Fibroblast of skin of scalp (primary cell): ENCODE measurements around the gene CAPN12.
"Not testable (repeated sequence)": the region's sequence is repeated elsewhere in the genome, so short reads cannot be mapped to it uniquely, and the experiment has no call there.

Experiments used
- DNase-seq: peaks from one replicate; pipeline ENCODE4 v3.0.0-alpha.2; 2013

The CAPN12 gene

GRCh38 chr19:38770228-38770948 lies 26.1 kb upstream of the CAPN12 start:
- DNase-seq = not testable (repeated sequence)

DNA sequence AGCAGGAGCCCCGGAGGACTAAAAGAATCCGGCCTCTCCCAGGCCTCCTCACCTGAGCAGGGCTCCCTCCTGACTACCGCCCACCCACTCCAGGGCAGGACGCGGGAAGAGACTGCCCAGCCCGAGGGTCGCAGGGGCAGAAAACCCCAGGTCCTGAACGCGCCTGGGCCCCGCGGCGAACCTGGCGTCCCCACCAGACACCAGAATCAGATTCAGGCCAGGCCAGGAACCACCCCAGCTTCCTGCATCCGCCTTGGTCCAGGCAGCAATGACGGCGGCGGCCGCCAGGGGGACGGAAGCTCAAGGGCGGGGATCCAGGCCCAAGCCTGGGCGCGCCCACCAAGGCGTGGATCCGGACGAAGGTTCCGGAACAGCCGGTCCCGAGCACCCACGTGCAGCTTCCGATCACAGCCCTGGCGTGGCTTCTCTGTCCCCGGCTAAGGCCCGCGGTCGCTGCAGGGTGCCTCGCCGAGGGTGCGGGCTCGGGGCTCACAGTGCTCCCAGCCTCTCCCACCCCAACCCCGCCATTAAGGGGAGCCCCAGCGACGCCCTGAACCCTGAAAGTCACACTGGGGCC lies 25.4 kb upstream of the CAPN12 start:
- DNase-seq = peak; percentile 74

- DNase-seq = no peak
Measured at GRCh38 chr19:38766276-38767047, 22.2 kb upstream of the CAPN12 start.

- DNase-seq = no peak
Measured at GRCh38 chr19:38765214-38765613, 20.9 kb upstream of the CAPN12 start.

- no peak for DNase-seq
Measured at GRCh38 chr19:38763795-38764220, 19.5 kb upstream of the CAPN12 start.

DNA sequence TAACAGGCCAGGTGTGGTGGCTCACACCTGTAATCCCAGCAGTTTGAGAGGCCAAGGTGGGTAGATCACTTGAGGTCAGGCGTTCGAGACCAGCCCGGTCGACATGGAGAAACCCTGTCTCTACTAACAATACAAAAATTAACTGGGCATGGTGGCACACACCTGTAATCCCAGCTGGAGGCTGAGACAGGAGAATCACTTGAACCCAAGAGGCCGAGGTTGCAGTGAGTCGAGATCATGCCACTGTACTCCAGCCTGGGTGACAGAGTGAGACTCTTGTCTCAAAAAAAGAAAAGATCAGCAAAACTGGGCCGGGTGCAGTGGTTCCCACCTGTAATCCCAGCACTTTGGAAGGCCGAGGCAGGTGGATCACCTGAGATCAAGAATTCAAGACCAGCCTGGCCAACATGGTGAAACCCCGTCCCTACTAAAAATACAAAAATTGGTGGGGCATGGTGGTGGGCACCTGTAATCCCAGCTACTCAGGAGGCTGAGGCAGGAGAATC lies 17.7 kb upstream of the CAPN12 start:
- DNase-seq = not testable (repeated sequence)

- DNase-seq = not testable (repeated sequence)
Measured at GRCh38 chr19:38760805-38761517, 16.7 kb upstream of the CAPN12 start.

DNA sequence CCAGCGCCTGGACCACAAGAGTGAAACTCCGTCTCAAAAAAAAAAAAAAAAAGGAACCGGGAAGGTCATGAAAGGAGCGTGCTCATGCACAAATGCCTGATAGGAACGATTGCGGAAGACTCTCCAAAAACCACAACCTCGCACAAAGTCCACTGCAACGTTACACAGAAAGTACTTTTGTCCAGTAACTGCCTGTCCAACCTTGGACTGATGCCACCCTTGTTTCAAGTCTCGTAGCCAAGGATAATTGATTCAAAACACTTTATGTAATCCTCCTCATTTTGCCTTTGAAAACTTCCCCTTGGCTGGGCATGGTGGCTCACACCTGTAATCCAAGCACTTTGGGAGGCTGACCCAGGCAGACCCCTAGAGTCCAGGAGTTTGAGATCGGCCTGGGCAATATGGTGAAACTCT lies 15.3 kb upstream of the CAPN12 start:
- no peak for DNase-seq

DNA sequence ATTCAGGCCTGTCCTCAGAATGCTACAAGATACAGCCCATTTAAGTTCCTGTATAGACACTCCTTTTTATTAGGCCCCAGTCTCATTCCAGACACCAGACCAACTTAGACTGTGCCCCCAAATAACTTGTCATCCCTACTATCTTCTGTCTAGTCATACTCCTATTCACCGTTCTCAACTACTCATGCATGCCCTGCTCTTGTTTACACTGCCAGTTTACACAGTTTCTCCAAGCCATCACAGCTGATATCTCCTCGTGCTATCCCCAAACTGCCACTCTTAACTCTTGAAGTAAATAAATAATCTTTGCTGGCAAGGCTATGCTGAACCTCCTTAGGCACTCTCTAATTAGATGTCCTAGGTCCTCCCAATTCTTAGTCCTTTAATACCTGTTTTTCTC lies 9.9 kb upstream of the CAPN12 start:
- DNase-seq = not testable (repeated sequence)

- not testable (repeated sequence) for DNase-seq
Measured at GRCh38 chr19:38753783-38754182, 9.5 kb upstream of the CAPN12 start.

DNA sequence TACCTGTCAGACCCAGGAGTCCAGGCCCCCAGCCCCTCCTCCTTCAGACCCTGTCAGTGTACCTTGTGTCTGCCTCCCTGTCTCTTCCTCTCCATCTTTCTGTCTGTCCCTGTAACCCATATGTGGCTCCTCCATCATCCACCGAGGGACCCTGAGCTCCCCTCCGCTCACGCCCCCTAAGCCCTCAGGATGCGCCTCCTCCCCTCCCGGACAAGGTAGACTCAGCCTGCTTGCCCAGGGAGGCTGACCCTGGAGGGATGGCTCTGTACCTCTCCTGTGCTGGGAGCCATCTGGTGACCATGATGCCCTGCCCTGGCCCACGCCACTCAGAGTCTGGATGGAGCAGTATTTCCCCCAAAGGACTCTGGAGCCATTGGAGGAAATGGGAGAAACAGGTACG lies 1.0 kb upstream of the CAPN12 start:
- no peak for DNase-seq

- DNase-seq = no peak
Measured at GRCh38 chr19:38744874-38745273, 600 bp upstream of the CAPN12 start.

- DNase-seq = no peak
Measured at GRCh38 chr19:38743394-38744297, 628 bp downstream of the CAPN12 start.

GRCh38 chr19:38742906-38743305 lies 1.4 kb downstream of the CAPN12 start:
- DNase-seq = no peak

- DNase-seq = no peak
Measured at GRCh38 chr19:38742296-38742695, 2.0 kb downstream of the CAPN12 start.

DNA sequence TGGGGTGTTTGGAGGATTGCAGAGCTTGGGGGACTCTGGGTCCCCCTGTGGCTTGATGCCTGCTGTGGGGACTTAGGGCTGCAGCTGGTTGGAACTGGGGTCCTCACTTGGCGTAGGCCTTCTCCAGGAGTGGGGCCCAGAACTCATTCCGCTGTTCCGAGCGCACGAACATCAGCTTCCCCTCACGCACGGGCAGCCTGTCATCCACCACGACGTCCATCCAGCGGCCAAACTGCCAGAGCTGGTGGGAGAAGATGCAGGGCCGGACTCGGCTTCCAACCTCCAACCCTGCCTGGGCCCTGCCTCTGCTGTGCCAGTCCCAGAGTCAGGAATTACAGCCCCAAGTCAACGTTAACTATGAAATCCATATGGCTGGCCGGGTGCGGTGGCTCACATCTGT lies 2.6 kb downstream of the CAPN12 start:
- DNase-seq = no peak

- DNase-seq = no peak
Measured at GRCh38 chr19:38740932-38741331, 3.3 kb downstream of the CAPN12 start.

DNA sequence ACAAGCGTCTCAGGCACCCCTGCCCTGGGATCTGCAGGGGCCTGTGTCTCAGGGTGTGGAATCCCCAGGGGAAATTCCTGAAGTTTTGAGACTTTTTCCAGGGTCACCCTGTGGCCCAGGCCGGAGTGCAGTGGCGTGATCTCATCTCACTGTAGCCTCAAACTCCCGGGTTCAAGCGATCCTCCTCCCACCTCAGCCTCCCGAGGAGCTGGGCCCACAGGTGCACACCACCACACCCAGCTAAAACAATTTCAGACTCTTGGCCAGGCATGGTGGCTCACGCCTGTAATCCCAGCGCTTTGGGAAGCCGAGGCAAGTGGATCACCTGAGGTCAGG lies 4.0 kb downstream of the CAPN12 start:
- DNase-seq = no peak

DNA sequence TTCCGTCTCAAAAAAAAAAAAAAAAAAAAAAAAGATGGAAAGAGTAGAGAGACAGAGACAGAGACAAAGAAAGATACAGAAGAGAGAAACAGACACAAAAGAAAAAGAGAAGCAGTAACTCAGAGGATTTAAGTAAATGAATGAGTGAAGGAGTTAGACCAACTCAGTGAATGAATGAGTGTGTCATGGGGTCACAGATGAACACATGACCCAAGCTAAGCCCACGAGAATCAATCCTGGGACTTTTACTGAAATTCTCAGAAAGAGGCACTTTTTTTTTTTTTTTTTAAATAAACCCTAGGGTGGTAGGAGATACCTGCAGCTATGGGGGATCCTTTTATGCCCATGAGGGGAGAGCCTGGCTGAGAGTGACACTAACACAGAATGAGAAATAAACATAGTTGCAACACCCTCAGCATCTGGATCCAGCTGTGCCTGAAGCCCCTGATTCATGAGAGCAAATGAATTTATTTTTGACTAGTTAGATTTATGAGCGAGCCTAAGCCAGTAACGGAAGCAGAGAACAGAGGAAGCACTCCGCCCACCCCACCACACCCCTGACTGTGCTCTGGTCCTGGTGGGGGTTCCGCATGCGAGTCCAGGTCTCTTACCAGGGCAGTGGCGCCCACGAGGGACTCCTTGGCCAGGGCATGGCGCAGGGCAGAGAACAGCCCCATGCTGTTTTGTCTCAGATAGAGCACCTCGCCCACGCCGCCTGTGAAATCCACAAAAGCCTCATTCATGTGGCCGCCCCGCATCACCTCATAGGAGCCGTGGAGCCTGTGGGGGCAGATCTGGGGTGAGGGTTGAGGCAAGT lies 4.6 kb downstream of the CAPN12 start:
- no peak for DNase-seq

GRCh38 chr19:38737921-38738737 lies 6.1 kb downstream of the CAPN12 start:
- no peak for DNase-seq
